Activated CD4-positive, alpha-beta T cell treated with anti-CD3 and anti-CD28 coated beads, Interleukin-2, amount 50 U/mL, for 24 hours (primary cell): ENCODE data around the gene ZSWIM6.
A peak's percentile ranks its signal among the peaks of the same experiment; 100 is the strongest.

Source experiments
- DNase-seq, 2 donors: peaks; one replicate each; pipeline ENCODE4 v3.0.0-alpha.2; 2020; ENCODE audit warnings: low read depth in 1 of 2, low spot score in 1 of 2

ZSWIM6 gene

DNA sequence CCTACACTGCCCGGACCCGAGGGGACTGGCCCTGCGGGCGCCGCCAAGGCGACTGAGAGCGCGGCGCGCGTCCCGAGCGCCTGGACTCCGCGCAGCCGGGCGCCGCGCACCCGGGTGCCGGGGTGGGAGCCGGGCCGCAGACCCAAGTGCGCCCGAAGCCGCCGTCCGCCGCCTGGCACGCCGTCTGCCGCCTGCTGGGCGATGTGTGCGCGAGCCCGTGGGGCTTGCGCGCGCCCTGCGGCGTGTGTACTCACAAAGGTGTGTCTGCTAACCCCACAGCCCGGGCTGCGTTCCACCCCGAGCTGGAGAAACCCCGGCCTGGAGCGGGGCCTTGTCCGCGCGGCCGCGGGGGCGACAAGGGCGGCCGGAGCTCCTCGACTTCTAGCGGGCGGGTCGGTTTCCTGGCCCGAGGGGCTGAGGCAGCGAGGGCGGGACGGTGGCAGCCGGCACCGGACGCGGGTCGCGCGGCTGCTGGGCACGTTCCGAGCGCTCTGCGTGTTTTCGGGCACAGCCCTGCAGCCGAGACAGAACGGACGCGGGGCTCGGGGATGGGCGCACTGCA is 1.1 kb upstream of the ZSWIM6 start:
- DNase-seq, result peak; percentile 52 to 55

DNA sequence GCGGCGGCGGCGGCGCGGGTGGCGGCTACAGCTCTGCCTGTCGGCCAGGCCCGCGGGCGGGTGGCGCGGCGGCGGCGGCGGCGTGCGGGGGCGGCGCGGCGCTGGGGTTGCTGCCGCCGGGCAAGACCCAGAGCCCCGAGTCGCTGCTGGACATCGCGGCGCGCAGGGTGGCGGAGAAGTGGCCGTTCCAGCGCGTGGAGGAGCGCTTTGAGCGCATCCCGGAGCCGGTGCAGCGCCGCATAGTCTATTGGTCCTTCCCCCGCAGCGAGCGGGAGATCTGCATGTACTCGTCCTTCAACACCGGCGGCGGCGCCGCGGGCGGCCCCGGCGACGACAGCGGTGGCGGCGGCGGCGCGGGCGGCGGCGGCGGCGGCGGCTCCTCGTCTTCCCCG is 296 bp downstream of the ZSWIM6 start:
- DNase-seq, result no peak

DNA sequence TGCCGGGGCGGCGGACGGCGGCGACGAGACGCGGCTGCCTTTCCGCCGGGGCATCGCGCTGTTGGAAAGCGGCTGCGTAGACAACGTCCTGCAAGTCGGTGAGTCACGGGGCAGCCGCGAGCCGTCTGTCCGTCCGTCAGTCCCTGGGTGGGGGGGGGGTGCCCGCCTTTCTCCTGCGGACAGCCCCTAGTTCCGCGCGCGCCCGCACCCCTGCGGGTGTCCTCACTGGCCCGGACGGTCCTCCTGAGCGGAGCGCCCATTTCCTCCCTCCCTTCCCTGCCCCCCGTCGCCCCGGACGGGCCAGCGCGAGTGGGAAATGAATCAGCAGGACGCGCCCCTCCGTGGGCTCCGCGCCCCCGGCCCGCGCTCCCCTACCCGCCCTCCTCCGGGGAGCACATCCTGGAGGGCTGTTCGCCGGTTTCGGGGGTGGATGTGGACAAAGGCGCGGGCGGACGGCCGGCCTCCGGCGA is 828 bp downstream of the ZSWIM6 start:
- no peak for DNase-seq

DNA sequence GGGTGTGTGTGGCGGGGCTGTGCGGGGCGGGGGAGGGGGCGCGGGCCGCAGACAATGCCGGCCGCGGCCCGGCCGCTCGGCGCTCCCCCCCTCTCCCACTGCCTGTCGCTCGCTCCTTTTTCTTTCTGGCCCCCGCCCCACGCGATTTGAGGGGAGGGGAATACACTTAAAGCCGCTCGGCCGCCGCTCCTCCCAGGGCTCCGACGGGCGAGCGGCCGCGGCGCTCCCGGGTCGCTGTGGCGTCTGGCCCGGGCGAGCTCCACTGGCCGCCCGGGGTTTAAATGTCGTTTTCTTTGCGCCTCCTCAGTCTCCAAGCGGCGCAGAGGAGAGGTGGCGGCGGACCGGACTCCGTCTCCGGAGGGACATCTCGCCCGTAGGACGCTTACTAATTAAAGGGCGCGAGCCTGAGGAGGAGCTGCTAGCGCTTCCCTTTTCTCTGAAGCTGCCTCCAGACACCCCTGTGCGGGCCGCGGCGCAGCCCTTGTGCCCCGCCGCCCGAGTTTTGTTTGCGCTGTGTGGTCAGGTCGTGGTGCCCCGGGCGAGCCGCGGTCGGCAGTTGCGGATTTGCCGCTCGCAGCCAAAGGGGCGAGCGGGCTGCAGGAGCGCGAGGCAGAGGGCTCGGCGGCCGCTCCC is 1.4 kb downstream of the ZSWIM6 start:
- no peak for DNase-seq

DNA sequence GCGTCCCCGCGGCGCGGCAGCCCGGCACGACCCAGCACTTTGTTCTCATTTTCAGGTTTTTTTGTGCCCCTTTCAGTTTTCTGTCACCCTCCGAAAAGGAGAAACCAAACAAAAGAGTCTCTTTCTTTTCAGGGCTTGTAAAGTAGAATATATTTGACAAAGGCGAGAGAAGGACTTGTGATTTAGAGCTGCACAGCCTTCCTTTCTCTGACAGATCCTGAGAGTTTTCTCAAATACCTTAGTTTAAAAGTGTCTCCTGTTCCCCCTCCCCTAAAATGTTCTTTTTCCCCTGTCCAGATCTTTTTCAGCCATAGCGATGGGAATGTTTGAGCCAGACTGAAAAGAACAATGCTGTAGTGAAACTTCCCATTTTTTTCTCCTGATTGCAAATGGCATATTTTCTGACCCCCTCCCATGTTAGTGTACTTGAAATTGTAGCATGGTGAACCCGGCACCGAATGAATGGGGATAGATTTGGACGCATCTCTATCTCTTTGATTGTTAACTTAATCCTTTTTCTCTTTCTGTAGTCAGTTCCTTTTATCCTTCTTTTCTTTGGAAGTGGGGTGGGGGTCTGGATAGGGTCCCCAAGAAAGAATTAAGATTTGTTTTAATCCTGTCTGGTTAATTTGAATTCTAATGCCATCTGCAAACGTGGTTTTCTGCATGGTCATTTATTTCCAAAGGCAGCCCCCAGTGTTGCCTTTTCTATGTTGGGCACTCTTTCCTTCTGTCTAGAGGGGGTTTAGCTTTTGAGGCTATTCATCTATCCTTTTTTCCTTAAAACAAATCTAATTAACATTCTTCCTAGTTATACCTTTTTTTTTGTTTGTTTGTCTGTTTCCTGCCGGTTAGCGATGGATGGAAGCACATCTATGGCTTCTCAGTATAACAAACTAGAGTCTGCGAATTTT is 2.2 kb downstream of the ZSWIM6 start:
- no peak for DNase-seq

DNA sequence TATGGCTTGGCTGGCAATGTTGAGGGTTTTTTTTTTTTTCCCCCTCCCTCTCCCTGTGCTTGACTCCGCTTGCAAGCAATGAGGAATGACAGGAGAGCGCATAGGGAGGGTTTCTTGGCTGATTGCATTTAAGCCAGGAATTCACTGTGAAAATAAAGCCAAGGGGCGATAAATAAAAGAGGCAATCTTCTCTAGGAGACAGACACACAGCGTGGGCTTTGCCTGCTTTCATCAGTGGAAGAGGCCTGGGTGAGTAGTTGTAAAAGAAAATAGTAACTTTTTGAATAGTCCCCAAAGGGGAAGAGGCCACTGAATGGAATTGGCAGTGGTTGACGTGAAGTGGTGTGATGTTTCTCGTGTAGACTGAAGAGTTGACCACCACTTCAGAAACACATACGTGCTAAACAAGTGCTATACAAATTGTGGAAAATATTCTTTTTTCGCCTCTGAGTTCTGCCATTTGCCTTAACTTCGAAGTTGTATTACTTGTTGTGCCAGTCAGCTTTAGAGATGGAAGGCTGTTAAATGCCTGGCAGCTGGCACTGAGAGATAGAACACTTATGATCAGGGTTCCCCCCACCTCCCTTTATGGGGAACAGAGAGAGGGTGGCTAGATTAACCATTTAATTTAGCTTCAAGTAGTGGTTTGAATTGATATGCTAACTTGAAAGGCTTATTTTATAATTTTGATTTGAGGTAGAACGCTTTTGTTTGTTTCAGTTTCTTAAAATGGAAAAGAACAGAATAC is 3.0 kb downstream of the ZSWIM6 start:
- no peak for DNase-seq

DNA sequence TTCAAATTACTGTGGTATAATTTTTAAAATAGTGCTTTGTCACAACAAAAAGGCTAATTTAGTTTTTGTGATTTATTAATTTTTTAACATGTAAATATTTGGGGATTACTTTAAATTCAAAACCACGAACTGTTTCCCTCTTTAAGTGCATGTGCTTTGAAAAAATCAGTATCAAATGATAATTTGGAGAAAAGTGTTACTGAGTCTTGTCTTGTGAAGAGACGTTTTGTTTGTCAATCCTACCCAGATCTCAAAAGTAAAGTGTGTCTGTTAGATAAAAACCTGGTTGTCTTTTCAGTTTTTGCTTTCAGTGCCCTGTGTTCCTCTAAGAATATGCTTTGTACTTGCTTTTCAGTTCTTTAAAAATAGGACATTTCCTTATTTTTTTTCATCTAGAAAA is 7.7 kb downstream of the ZSWIM6 start:
- no peak for DNase-seq

DNA sequence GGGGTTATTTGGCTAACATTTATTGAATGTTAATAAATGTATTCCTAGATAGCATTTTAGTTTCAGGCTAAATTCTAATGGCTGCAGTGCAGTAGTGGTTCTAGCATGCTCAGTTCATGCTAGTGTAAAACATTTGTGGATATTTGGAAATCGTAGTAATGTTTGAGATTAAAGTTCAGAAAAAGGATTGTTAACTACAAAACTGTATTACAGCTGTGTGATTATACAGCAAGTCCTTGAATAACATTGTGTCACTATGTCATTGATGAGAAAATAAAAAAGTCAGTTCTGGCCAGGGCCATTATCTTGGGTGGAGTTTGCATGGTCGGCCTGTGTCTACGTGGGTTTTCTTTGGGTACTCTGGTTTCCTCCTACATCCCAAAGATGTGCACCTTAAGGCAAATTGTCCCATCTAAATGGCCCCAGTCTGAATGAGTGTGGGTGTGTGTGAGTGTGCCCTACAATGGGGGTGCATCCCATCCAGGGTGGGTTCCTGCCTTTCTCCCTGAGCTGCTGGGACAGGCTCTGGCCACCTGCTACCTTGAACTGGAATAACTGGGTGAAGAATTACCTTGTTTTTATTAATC is 8.8 kb downstream of the ZSWIM6 start:
- DNase-seq, result no peak

DNA sequence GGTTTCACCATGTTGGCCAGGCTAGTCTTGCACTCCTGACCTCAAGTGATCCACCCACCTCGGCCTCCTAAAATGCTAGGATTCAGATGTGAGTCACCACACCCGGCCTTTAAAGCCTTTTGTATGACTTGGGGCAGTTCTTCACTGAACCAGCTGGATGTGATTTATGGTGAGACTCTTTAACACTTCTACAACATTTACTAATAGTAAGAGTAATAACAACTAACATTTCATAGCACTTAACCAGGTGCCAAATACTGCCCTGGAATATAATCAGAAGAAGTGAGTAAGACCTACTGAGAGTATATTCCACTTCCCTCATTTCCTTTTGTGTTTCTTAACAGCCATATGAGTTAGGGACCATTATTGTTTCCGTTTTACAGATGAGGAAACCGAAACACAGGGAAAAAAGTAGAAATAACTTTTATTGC is 10.0 kb downstream of the ZSWIM6 start:
- DNase-seq, result no peak

DNA sequence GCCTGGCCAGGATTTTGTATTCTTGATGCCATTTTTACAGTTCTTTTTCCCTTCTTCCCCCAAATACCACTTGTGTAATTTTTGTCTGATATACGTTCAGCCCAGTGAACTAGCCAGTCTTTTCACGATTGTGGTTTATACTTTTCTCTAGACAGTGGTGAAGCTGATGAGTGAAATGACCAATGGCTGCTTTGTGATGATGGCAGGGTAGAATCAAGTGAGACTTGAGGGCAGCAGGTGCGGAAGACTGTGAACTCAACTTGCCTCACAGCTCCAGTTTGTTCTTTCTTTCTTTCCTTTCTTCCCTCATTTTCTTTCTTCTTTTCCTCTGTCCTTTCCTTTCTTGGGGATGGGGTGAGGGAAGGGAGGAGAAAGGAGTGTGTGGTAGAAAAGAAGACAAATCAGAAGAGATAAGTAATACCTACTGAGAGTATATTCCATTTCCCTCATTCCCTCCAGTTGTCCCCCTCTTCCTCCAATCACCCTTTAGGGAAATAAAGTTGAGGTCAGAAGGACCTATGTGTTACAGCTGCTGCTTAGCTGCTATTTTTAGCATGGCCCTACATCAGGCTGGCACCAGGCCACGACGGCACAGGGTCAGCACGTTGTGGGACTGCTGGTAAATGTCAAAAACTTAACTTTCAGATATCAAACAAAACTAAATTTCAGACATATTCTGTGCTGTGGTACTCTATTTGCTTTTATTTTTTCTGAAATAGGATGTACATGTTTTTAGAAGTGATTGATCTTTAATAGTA is 12.3 kb downstream of the ZSWIM6 start:
- DNase-seq, result no peak

DNA sequence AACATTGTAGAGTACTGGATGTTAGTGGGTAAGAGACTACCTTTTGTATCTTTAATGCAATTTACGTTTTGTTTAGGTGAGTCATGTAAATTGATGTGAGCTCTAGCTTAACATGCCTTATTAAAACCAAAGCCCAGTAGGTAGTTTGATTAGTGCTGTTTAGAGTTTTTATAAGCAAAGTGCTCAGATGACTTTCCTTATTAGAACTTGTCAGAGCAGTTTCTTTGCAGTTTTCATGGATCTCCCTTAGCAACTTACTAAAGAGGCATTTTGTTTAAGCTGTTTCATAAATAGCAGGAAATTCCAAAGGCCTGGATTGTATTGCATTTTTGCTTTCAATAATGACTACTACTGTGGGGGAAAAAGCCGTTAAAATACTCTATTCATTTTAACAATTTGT is 14.5 kb downstream of the ZSWIM6 start:
- DNase-seq, result no peak

DNA sequence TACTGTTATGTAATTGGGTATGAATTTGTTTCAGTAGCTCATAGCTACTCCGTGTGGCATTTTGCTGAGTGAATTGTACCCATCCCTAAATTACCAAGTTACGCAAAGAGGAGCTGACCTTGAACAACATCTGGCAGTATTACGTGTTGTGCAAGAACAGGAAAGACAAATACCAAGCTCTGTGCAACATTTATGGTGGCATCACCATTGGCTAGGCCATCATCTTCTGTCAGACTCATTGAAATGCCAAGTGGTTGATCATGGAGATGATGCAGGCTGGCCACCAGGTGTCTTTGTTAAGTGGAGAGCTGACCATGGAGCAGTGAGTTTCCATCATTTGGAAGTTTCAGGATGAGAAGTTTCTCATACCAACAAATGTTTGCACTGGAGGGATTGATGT is 15.0 kb downstream of the ZSWIM6 start:
- no peak for DNase-seq

DNA sequence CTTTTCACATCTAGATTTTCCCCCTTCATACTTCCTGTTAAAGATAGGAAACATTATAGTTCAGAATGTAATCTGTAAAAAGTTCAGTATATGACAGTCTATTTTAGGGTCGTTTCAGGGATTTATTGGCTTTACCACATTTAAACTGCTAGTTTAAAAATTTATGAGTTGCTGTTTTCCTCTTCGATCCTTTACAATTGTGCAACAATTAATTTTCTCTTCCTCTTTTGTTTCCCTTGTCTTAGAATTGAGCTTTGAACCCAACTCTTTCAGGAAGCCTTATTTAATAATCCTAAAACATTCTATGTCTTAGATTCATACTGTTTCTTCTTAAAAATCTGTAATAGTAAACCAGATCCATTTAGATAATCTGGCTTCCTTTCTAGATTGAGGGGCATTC is 16.4 kb downstream of the ZSWIM6 start:
- no peak for DNase-seq

DNA sequence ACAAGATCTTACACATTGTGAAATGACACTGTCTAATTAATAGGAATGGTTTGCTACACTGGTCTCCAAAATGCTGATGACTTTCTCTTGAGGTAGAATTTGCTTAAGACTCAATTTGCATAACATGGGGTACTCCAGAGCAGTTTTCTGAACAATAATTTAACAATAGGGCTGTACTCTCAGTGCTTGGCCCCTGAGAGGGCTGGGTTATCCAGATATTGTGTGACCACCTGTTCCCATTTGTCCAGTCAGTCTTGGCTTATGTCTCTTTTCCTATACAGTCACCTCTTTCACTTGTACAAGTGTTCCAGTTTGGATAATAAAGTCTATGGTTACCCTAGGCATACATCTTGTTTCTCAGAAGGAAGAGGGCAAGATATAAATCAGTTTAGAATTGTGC is 17.9 kb downstream of the ZSWIM6 start:
- no peak for DNase-seq

DNA sequence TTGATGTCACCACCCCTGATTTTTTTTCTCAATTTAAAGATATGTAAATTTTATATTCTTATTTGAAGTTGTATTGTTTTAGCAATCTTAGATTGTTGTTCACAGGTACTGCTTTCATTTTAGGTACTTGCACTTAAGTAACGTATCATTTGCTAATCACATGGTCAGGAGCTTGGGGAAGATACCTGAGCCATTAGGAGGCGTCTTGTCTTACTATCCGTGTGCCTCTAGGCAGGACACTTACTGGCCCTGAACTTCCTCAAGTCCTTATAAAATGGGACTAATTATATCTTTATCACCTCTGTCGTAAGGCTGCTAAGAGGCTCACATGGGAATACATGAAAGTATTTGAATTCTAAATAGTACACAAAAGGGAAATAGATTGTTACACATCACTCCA is 18.5 kb downstream of the ZSWIM6 start:
- no peak for DNase-seq

DNA sequence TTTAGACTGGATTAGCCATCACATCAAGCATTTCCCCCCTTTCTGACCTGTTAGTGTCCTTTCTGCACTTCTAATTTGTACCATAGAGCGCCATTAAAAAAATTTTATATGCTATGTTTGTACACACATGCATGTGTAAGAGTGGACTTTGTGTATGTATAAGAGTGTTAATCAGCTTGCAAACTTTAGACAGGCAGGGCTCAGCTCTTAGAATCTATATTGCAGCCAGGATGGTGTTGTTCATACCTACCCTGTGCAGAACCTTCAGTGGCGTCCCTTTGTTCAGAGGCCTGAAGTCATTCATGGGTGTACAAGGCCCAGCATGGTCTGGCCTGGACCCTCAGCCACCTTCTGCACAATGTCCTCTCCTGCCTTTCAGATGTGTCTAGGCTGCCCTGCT is 19.7 kb downstream of the ZSWIM6 start:
- DNase-seq, result no peak

DNA sequence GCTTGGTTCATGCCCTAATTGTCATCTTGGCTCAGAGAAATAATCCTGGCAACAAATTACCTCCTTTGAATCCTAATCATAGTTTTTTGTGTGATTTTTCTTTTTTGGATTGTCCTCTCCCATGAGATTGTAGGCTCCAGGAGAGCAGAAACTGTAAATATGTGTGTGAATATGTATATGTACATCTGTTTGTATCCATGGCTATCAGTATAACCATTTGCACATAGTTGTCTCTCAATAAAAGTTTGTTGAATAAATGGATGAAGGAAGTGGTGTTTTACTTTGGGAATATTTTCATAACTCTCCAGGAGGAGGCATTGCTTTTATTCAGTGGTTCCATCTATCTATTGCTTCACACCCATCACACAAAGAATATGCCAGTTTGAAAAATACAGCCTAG is 20.1 kb downstream of the ZSWIM6 start:
- DNase-seq, result no peak

DNA sequence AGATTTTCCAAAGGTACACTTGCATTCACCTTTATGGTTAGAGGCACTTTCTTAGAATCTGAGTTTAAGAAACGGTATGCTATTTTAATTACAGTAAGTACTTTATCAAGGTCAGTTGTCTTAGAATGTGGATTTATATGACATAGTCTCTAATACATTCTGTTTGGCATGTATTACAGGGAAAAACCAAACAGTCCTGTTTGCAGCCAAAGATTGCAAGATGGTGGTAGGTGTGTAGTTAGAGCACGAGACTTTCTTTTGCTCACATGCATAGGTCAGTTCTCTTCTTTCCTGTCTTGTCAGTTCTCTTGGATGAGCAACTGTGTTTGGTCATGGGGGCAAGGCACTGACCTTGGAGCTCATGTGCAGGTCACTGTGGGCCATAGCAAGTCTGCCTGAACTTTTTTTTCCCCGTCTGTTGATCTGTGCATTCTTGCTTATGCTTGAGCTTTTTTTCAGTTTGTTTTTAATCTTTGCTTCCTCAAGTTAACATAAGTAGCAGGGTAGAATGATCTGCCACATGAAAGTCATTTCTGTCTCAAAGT is 20.6 kb downstream of the ZSWIM6 start:
- no peak for DNase-seq

DNA sequence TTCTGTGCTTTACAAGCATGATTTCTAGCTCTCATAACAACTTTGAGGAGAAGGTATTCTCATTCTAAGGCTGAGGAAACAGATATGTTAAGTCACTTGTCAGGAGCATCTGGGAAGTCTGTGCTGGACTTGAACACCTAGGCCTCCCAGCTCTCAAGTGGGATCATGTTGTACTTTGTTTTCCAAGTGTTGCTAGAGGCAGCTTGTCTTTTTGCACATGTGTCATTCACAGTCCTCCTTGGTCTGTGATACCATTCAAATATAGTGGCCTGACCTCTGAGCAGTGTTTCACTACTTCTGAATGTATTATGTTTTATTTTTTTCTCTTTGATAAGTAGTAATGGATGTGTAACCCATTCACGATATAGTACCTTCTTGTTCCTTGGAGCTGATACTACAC is 21.2 kb downstream of the ZSWIM6 start:
- DNase-seq, result no peak

DNA sequence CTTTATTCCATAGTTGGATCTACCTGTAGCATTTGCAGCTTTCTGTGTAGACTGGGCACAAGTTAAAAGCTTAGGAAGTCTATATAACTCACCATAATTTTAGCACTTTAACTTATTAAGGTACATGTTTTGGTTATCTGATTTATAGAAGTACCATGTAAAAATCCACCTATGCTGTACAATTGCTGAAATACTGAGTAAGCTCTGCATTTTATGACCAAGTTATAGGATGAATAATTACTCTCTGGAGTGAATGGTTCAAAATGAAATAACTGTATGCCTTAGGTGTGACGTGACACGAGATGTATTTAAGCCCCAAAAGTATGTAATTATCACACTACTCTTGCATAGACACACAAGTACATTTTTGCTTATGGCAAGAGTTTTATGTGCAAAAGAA is 22.1 kb downstream of the ZSWIM6 start:
- DNase-seq, result no peak
